ENCODE results near the gene RGS4.

GRCh38 chr1:163071405-163072255, 2.5 kb downstream of the RGS4 start:
- peak; percentile 84 for TF ChIP-seq CTCF (IDR thresholded peaks at IDR 0.05; ENCODE audit: borderline replicate concordance, extremely low read depth, low read length, poor library complexity, severe bottlenecking)
- peak; percentile 32 for TF ChIP-seq EZH2 (IDR thresholded peaks at IDR 0.05; ENCODE audit: borderline replicate concordance, low read depth, low read length, severe bottlenecking)
